K562 (cell line): Measurements from ENCODE around the gene CMTR1. TPM values are rescaled to one million over a fixed set of nuclear protein-coding genes. Genes with fewer than 3 reads are reported as not detected.

Experiments
- AFF1 ChIP-seq, 2 experiments: fragments of 450-650 bp; IDR thresholded peaks; 2 replicates each; pipeline ENCODE4 v1.6.1; 2018; ENCODE audit warnings: mild to moderate bottlenecking in 2 of 2, low read depth in 1 of 2; ENCODE audit not compliant: partially characterized antibody in 2 of 2
- CBFA2T2 ChIP-seq: fragments of 450-650 bp; conservative IDR thresholded peaks from 2 replicates; pipeline ENCODE4 v1.6.1; 2017; ENCODE audit warnings: mild to moderate bottlenecking
- DMBX1 ChIP-seq: fragments of 250-450 bp; sonication (Bioruptor Pico); IDR thresholded peaks from 2 replicates; pipeline ENCODE4 v1.8.0; 2022; ENCODE audit warnings: inconsistent platforms, mild to moderate bottlenecking, moderate library complexity, borderline replicate concordance
- HCFC1 ChIP-seq: IDR thresholded peaks from 2 replicates; pipeline ENCODE4 v1.6.1; 2012; ENCODE audit warnings: low read depth, low read length, improper control_type of control experiment
- HDAC6 ChIP-seq: IDR thresholded peaks from 2 replicates; pipeline ENCODE4 v1.6.1; 2012; ENCODE audit warnings: low read depth, mild to moderate bottlenecking, control low read depth, inconsistent platforms, low read length, moderate library complexity
- MIER1 ChIP-seq: fragments of 450-650 bp; IDR thresholded peaks from 2 replicates; pipeline ENCODE4 v1.6.1; 2016; ENCODE audit warnings: antibody characterized with exemption, mild to moderate bottlenecking, low read depth
- NONO ChIP-seq, 2 experiments: fragments of 200-400 bp in 1 of 2; fragments of 450-650 bp in 1 of 2; formaldehyde crosslinking in 1 of 2; IDR thresholded peaks; 2 replicates each; pipeline ENCODE4 v1.6.1; 2017; ENCODE audit warnings: low read depth in 2 of 2, mild to moderate bottlenecking in 2 of 2, moderate library complexity in 2 of 2, low read length in 1 of 2
- NR2C1 ChIP-seq, 2 experiments: fragments of 450-650 bp; IDR thresholded peaks; 2 replicates each; pipeline ENCODE4 v1.6.1; 2017; ENCODE audit warnings: mild to moderate bottlenecking in 2 of 2, antibody characterized with exemption in 1 of 2, inconsistent platforms in 1 of 2, missing compliant biosample characterization in 1 of 2, missing genetic modification characterization in 1 of 2
- OTX1 ChIP-seq: fragments of 450-650 bp; formaldehyde crosslinking; IDR thresholded peaks from 2 replicates; pipeline ENCODE4 v1.4.0; 2022; ENCODE audit warnings: mild to moderate bottlenecking
- PHB ChIP-seq: fragments of 250-450 bp; sonication (Bioruptor Pico); IDR thresholded peaks from 2 replicates; pipeline ENCODE4 v1.5.0; 2021
- RCOR1 ChIP-seq, 2 experiments: IDR thresholded peaks; 2 replicates each; pipeline ENCODE4 v1.6.1; 2012; ENCODE audit warnings: low read depth in 2 of 2, low read length in 2 of 2, borderline replicate concordance in 1 of 2, improper control_type of control experiment in 1 of 2
- TEAD4 ChIP-seq, 2 experiments: sonication (generic) in 1 of 2; formaldehyde crosslinking in 1 of 2; IDR thresholded peaks; 2 replicates each; pipeline versions ENCODE4 v1.6.1 to v1.8.0; 2012 to 2022; ENCODE audit warnings: borderline replicate concordance in 1 of 2, inconsistent platforms in 1 of 2, low read length in 1 of 2, mild to moderate bottlenecking in 1 of 2, missing genetic modification reagents in 1 of 2
- TGIF2 ChIP-seq: sonication (generic); formaldehyde crosslinking; IDR thresholded peaks from 2 replicates; pipeline ENCODE4 v1.8.1; 2022; ENCODE audit warnings: mild to moderate bottlenecking, missing genetic modification reagents, moderate library complexity
- ZFP1 ChIP-seq: fragments of 450-650 bp; formaldehyde crosslinking; IDR thresholded peaks from 2 replicates; pipeline ENCODE4 v1.4.0; 2020; ENCODE audit warnings: mild to moderate bottlenecking, mixed read lengths
- ZNF175 ChIP-seq: fragments of 200-800 bp; sonication (Bioruptor generic); IDR thresholded peaks from 2 replicates; pipeline ENCODE4 v1.6.1; 2016; ENCODE audit warnings: low read depth, mild to moderate bottlenecking, missing genetic modification characterization, missing compliant biosample characterization
- ZNF395 ChIP-seq: fragments of 200-800 bp; sonication (Bioruptor generic); IDR thresholded peaks from 2 replicates; pipeline ENCODE4 v1.6.1; 2017; ENCODE audit warnings: missing genetic modification characterization, missing compliant biosample characterization
- polyA plus RNA-seq, 8 experiments: library from polyadenylated mRNA; depleted of rRNA in 4 of 8; stranded (reverse) in 5 of 8; unstranded in 3 of 8; fragments of >200 nt; fragmentation: Nextera tagmentation in 2 of 8; fragmentation: Illumina TruSeq in 1 of 8; extraction: Ambion mirVana in 2 of 8; extraction: Trizol in 1 of 8; gene quantifications; 2 replicates each; pipeline versions ENCODE4 v1.2.1 to v1.2.3, GENCODE V29; 2011 to 2014; ENCODE audit warnings: inconsistent platforms in 1 of 8, missing spikeins in 1 of 8
- total RNA-seq, 7 experiments: library from RNA; depleted of rRNA in 6 of 7; stranded (reverse); fragments of >200 nt in 6 of 7; fragmentation: Illumina TruSeq in 2 of 7; extraction: Trizol in 2 of 7; gene quantifications; 2 replicates each; pipeline versions ENCODE4 v1.2.1 to v1.2.3, GENCODE V29; 2011 to 2021; ENCODE audit warnings: low replicate concordance in 1 of 7
- TF ChIP-seq, protein P1 (sequence below): fragments of 150-350 bp; conservative IDR thresholded peaks from 2 replicates; pipeline ENCODE4 v1.6.1; 2014; ENCODE audit warnings: low read length

The CMTR1 gene
- total and polyA plus RNA-seq, 9 of the 15 experiments (the other 6 are each of a cell fraction or from before 2014, with no cell fraction given), result 2.9 to 63.5 (median 49.5) TPM

DNA sequence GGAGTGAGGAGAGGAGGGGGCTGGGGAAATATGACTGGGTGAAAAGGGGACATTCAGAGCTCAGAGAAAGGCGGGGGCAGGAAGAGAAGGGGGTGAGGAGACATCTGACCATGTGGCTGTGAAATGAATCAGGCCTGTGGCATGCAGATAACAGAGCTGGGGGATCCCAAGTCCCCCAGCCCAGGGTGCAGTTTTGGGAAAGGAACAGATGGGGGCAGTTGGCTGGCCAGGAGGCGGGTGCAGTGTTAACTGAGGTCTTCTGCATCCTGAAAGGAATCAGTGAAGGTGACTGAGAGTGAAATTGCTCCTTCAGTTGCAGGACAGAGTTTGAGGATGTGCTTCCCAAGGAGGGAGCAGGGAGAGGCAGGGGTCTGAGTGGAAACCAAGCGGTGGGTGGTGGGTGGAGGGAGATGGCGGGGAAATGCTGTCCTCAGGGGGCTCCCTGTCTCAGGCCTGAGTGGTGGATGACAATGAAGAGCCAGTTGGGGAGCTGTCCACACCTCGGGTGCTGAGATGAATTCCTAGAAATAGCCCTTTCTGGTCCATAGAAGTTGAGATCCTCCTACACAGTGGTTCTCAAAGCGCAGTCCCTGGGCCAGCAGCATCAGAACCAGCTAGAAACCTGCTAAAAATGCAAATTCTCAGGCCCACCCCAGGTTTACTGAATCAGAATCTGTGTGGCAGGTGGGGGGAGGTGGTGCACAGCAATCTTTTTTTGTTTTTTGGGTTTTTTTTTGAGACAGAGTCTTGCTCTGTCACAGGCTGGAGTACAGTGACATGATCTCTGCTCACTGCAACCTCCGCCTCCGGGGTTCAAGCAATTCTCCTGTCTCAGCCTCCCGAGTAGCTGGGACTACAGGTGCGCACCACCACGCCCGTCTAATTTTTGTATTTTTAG lies 92.7 kb downstream of the CMTR1 start (continued):
- TF ChIP-seq HDAC6 (no peak), NR2C1 (IDR thresholded peaks at IDR 0.05) (no peak), NR2C1 (tag; IDR thresholded peaks at IDR 0.05) (0 out of 2 replicates have a peak, but pooled peaks have one; percentile 22), ZNF175 (0 out of 2 replicates have a peak, but pooled peaks have one; percentile 45), DMBX1 (peak; percentile 85), HCFC1 (0 out of 2 replicates have a peak, but pooled peaks have one; percentile 18), PHB (CRISPR knock-in tag) (no peak), OTX1 (CRISPR knock-in tag) (no peak), MIER1 (peak; percentile 99), NONO (IDR thresholded peaks at IDR 0.05; ENCODE audit: low read depth in 2 of 2, low read length in 1 of 2) (no peak), RCOR1 (IDR thresholded peaks at IDR 0.05; ENCODE audit: borderline replicate concordance in 1 of 2, low read depth in 2 of 2, low read length in 2 of 2) (peak in 1 of 2 experiments; percentile 58; a peak in 1 of 4 replicates), CBFA2T2 (peak; percentile 34), TEAD4 (IDR thresholded peaks at IDR 0.05; ENCODE audit: low read length) (no peak), TEAD4 (CRISPR knock-in tag; IDR thresholded peaks at IDR 0.05; ENCODE audit: borderline replicate concordance) (0 out of 2 replicates have a peak, but pooled peaks have one; percentile 21), ZNF395 (CRISPR knock-in tag) (peak; percentile 75; the same call in 1 of the 2 replicates), TGIF2 (CRISPR knock-in tag) (no peak), AFF1 (IDR thresholded peaks at IDR 0.05; ENCODE audit: low read depth in 1 of 2, partially characterized antibody in 2 of 2) (peak in 1 of 2 experiments; percentile 88), ZFP1 (CRISPR knock-in tag) (no peak)
- TF ChIP-seq, protein P1, sequence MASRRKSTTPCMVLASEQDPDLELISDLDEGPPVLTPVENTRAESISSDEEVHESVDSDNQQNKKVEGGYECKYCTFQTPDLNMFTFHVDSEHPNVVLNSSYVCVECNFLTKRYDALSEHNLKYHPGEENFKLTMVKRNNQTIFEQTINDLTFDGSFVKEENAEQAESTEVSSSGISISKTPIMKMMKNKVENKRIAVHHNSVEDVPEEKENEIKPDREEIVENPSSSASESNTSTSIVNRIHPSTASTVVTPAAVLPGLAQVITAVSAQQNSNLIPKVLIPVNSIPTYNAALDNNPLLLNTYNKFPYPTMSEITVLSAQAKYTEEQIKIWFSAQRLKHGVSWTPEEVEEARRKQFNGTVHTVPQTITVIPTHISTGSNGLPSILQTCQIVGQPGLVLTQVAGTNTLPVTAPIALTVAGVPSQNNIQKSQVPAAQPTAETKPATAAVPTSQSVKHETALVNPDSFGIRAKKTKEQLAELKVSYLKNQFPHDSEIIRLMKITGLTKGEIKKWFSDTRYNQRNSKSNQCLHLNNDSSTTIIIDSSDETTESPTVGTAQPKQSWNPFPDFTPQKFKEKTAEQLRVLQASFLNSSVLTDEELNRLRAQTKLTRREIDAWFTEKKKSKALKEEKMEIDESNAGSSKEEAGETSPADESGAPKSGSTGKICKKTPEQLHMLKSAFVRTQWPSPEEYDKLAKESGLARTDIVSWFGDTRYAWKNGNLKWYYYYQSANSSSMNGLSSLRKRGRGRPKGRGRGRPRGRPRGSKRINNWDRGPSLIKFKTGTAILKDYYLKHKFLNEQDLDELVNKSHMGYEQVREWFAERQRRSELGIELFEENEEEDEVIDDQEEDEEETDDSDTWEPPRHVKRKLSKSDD, result no peak
